Neural cell (in vitro differentiated cells): ENCODE measurements around the gene NDRG2. TPM values are rescaled to one million over a fixed set of nuclear protein-coding genes. Genes with fewer than 3 reads are reported as not detected.

ENCODE experiments used
- H2AFZ ChIP-seq: fragments of 200-600, 300-800 bp; sonication (generic), shearing (Covaris generic); 2 replicates; pipeline ENCODE4 v1.6.0; 2014; ENCODE audit warnings: low read depth, mild to moderate bottlenecking, antibody characterized with exemption, low read length, moderate library complexity
- H3F3A ChIP-seq: fragments of 200-600 bp; shearing (Covaris generic); 2 replicates; pipeline ENCODE4 v1.6.1; 2016; ENCODE audit warnings: mild to moderate bottlenecking, moderate library complexity, mixed read lengths, antibody characterized with exemption, low read length; ENCODE audit not compliant: insufficient read depth, poor library complexity, severe bottlenecking
- H3K27ac ChIP-seq: fragments of 200-600, 300-800 bp; sonication (generic), shearing (Covaris generic); 2 replicates; pipeline ENCODE4 v1.5.1; 2014; ENCODE audit warnings: mild to moderate bottlenecking, low read length, moderate library complexity
- H3K27me3 ChIP-seq: fragments of 300-800, 200-600 bp; sonication (generic), shearing (Covaris generic); 2 replicates; pipeline ENCODE4 v1.6.0; 2014; ENCODE audit warnings: mild to moderate bottlenecking, low read depth, low read length, moderate library complexity; ENCODE audit not compliant: insufficient read depth
- H3K36me3 ChIP-seq: fragments of 300-800, 200-600 bp; sonication (generic), shearing (Covaris generic); 2 replicates; pipeline ENCODE4 v1.5.1; 2014; ENCODE audit warnings: mild to moderate bottlenecking, antibody characterized with exemption, low read length, moderate library complexity; ENCODE audit not compliant: insufficient read depth
- H3K4me2 ChIP-seq: fragments of 300-800, 200-600 bp; sonication (generic), shearing (Covaris generic); 2 replicates; pipeline ENCODE4 v1.6.0; 2014; ENCODE audit warnings: mild to moderate bottlenecking, low read length
- H3K4me3 ChIP-seq: fragments of 300-800, 200-600 bp; sonication (generic), shearing (Covaris generic); 2 replicates; pipeline ENCODE4 v1.5.1; 2014; ENCODE audit warnings: mild to moderate bottlenecking, low read length, moderate library complexity
- H3K79me2 ChIP-seq: fragments of 200-600 bp; shearing (Covaris generic); replicated peaks from 2 replicates; pipeline ENCODE4 v1.6.0; 2014; ENCODE audit warnings: mild to moderate bottlenecking, low read length, moderate library complexity; ENCODE audit not compliant: insufficient read depth
- H3K9ac ChIP-seq: fragments of 300-800, 200-600 bp; sonication (generic), shearing (Covaris generic); 2 replicates; pipeline ENCODE4 v1.6.1; 2016; ENCODE audit warnings: mild to moderate bottlenecking, low read length, mixed read lengths
- H3K9me2 ChIP-seq: fragments of 200-600 bp; shearing (Covaris generic); 2 replicates; pipeline ENCODE4 v1.6.1; 2016; ENCODE audit warnings: mild to moderate bottlenecking, low read length, mixed read lengths; ENCODE audit not compliant: insufficient read depth
- H3K9me3 ChIP-seq: fragments of 200-600, 300-800 bp; sonication (generic), shearing (Covaris generic); 2 replicates; pipeline ENCODE4 v1.6.1; 2016; ENCODE audit warnings: mild to moderate bottlenecking, mixed run types, low read length, moderate library complexity, mixed read lengths
- H4K20me1 ChIP-seq: fragments of 200-600 bp; shearing (Covaris generic); 2 replicates; pipeline ENCODE4 v1.6.1; 2016; ENCODE audit warnings: mild to moderate bottlenecking, mixed run types; ENCODE audit not compliant: insufficient read depth
- EP300 ChIP-seq: fragments of 450-650 bp; conservative IDR thresholded peaks from 2 replicates; pipeline ENCODE4 v1.6.1; 2014; ENCODE audit warnings: antibody characterized with exemption, mild to moderate bottlenecking, moderate library complexity; ENCODE audit not compliant: poor library complexity, severe bottlenecking
- EZH2 ChIP-seq: fragments of 200-600, 300-800 bp; shearing (Covaris generic), sonication (generic); IDR thresholded peaks from 2 replicates; pipeline ENCODE4 v1.6.1; 2014; ENCODE audit warnings: antibody characterized with exemption, low read length, borderline replicate concordance, mild to moderate bottlenecking; ENCODE audit not compliant: insufficient read depth, poor library complexity, severe bottlenecking
- MXI1 ChIP-seq: fragments of 450-650 bp; conservative IDR thresholded peaks from 2 replicates; pipeline ENCODE4 v1.6.1; 2014; ENCODE audit warnings: antibody characterized with exemption, mild to moderate bottlenecking; ENCODE audit not compliant: poor library complexity, severe bottlenecking
- POLR2AphosphoS5 ChIP-seq: IDR thresholded peaks from 2 replicates; pipeline ENCODE4 v1.6.1; 2012
- RAD21 ChIP-seq: fragments of 450-650 bp; conservative IDR thresholded peaks from 2 replicates; pipeline ENCODE4 v1.6.1; 2014; ENCODE audit warnings: antibody characterized with exemption, mild to moderate bottlenecking, moderate library complexity
- SMC3 ChIP-seq: fragments of 450-650 bp; conservative IDR thresholded peaks from 2 replicates; pipeline ENCODE4 v1.6.1; 2014; ENCODE audit warnings: antibody characterized with exemption, mild to moderate bottlenecking, moderate library complexity; ENCODE audit not compliant: poor library complexity
- TAF1 ChIP-seq: IDR thresholded peaks from 2 replicates; pipeline ENCODE4 v1.6.1; 2012; ENCODE audit warnings: low read depth
- polyA plus RNA-seq: library from polyadenylated mRNA; depleted of rRNA; stranded (reverse); fragments of >200 nt; gene quantifications from 2 replicates; pipeline ENCODE4 v1.2.3, GENCODE V29; 2014
- TF ChIP-seq, protein P1 (sequence below): fragments of 450-650 bp; IDR thresholded peaks from 2 replicates; pipeline ENCODE4 v1.5.1; 2014; ENCODE audit warnings: antibody characterized with exemption, mild to moderate bottlenecking, moderate library complexity; ENCODE audit not compliant: poor library complexity, severe bottlenecking
- TF ChIP-seq, protein P2 (sequence below): IDR thresholded peaks from 2 replicates; pipeline ENCODE4 v1.6.1; 2012; ENCODE audit warnings: borderline replicate concordance

The NDRG2 gene
- polyA plus RNA-seq, 1 donor from 2014 or later = 43.3 TPM

DNA sequence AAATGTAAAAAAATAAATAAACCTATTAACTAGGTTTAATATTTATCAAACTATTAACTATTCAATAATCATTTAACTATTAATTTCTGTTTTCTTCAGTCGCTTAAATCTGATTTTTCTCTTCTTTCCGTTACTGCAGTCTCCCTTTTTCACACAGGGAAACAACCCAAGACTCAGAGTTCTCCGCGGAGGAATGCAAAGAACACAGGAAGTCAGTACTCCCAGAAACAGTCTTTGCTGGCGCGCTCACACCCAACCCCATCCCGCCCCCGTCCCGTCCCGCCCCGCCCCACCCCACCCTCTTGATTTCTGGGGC, 35.4 kb downstream of the NDRG2 start:
- Histone ChIP-seq H3K79me2 (peaks cover 22% of the 10 kb centered on the region), H3F3A (no peaks in the 10 kb centered on the region), H3K4me2 (peak overlapping the region; percentile 41), H2AFZ (peak overlapping the region; percentile 82), H3K27ac (peak overlapping the region; percentile 60), H4K20me1 (no peaks in the 10 kb centered on the region), H3K9ac (peak overlapping the region; percentile 24), H3K36me3 (peaks cover 3% of the 10 kb centered on the region), H3K9me3 (no peaks in the 10 kb centered on the region), H3K9me2 (no peaks in the 10 kb centered on the region), H3K4me3 (peak overlapping the region; percentile 88), H3K27me3 (no peaks in the 10 kb centered on the region)
- TF ChIP-seq POLR2AphosphoS5 (no peak), SMC3 (no peak), EZH2 (no peak), RAD21 (no peak), MXI1 (no peak), EP300 (no peak), TAF1 (no peak)
- TF ChIP-seq, protein P1, sequence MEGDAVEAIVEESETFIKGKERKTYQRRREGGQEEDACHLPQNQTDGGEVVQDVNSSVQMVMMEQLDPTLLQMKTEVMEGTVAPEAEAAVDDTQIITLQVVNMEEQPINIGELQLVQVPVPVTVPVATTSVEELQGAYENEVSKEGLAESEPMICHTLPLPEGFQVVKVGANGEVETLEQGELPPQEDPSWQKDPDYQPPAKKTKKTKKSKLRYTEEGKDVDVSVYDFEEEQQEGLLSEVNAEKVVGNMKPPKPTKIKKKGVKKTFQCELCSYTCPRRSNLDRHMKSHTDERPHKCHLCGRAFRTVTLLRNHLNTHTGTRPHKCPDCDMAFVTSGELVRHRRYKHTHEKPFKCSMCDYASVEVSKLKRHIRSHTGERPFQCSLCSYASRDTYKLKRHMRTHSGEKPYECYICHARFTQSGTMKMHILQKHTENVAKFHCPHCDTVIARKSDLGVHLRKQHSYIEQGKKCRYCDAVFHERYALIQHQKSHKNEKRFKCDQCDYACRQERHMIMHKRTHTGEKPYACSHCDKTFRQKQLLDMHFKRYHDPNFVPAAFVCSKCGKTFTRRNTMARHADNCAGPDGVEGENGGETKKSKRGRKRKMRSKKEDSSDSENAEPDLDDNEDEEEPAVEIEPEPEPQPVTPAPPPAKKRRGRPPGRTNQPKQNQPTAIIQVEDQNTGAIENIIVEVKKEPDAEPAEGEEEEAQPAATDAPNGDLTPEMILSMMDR = no peak
- TF ChIP-seq, protein P2, sequence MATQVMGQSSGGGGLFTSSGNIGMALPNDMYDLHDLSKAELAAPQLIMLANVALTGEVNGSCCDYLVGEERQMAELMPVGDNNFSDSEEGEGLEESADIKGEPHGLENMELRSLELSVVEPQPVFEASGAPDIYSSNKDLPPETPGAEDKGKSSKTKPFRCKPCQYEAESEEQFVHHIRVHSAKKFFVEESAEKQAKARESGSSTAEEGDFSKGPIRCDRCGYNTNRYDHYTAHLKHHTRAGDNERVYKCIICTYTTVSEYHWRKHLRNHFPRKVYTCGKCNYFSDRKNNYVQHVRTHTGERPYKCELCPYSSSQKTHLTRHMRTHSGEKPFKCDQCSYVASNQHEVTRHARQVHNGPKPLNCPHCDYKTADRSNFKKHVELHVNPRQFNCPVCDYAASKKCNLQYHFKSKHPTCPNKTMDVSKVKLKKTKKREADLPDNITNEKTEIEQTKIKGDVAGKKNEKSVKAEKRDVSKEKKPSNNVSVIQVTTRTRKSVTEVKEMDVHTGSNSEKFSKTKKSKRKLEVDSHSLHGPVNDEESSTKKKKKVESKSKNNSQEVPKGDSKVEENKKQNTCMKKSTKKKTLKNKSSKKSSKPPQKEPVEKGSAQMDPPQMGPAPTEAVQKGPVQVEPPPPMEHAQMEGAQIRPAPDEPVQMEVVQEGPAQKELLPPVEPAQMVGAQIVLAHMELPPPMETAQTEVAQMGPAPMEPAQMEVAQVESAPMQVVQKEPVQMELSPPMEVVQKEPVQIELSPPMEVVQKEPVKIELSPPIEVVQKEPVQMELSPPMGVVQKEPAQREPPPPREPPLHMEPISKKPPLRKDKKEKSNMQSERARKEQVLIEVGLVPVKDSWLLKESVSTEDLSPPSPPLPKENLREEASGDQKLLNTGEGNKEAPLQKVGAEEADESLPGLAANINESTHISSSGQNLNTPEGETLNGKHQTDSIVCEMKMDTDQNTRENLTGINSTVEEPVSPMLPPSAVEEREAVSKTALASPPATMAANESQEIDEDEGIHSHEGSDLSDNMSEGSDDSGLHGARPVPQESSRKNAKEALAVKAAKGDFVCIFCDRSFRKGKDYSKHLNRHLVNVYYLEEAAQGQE = no peak

DNA sequence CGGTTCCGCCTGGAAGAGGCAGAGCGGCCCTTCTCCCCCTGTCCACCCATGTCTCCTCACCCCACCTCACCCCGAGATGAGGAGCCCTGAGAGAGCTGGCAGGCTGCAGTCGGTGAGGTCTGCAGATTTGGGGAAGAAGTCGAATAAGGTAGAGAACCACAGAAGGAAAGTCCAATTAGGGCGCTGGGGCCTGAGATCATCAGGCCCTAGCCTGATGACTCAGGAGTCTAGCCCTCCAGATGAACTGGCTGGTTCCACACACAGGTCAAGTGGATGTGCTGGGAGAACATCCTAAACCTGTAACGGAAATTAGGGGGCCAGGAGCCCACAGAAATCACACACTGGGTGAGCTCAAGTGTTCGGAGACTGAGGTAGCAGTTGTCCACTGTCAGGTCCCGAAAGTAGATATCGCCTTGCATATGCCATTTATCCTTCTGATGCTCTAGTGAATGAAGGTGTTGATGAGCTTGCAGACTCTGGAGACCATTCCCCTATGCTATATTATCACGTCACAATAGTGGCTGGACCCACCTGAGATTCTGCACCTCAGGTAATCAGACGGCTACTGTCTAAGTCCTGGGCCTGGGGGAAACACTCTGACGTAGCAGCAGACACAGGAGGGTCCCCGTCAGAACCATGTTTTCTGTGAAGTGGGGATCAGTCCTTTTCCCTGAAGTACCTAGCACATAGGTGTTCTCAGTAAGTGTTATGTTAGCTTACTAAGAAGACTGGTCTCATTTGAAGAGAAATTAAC, 36.0 kb downstream of the NDRG2 start:
- Histone ChIP-seq H3K4me2 (peak overlapping the region; percentile 41), H4K20me1 (no peaks in the 10 kb centered on the region), H3K27ac (peak overlapping the region; percentile 60), H3K36me3 (no peaks in the 10 kb centered on the region), H3K9me2 (no peaks in the 10 kb centered on the region), H3K4me3 (peak overlapping the region; percentile 88), H3K79me2 (peaks cover 22% of the 10 kb centered on the region), H3K9me3 (no peaks in the 10 kb centered on the region), H3F3A (no peaks in the 10 kb centered on the region), H2AFZ (peak overlapping the region; percentile 82), H3K9ac (peak overlapping the region; percentile 24), H3K27me3 (no peaks in the 10 kb centered on the region)
- TF ChIP-seq EZH2 (no peak), RAD21 (no peak), SMC3 (no peak), POLR2AphosphoS5 (no peak), EP300 (no peak), MXI1 (no peak), TAF1 (no peak)
- TF ChIP-seq, protein P1 = no peak
- TF ChIP-seq, protein P2 = no peak
